NCI-H774 (cell line): Measurements from ENCODE around the gene PGM1.

Experiments
- DNase-seq: peaks from one replicate; lab custom pipeline; 2025; lab: John Stamatoyannopoulos, UW

PGM1 gene

DNA sequence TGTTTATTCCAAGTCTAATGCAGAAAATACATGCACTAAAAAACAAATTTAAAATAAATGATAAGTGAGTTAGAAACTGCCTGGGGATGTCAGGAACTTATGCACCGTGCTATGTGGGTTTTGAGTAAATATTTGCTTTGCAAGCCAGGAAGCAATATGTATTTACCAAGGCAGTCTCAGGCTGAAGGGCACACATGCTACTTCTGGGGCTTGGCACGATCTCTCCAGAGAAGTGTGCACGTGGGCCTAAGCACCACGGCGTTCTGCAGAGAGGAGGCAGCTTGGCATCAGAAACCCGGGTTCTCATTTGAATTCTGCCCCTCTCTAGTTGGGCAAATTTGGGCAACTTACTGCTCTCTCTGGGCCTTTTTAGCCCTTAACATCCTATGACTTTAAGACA is 108.0 kb downstream of the PGM1 start:
- peak; percentile 47 for DNase-seq

DNA sequence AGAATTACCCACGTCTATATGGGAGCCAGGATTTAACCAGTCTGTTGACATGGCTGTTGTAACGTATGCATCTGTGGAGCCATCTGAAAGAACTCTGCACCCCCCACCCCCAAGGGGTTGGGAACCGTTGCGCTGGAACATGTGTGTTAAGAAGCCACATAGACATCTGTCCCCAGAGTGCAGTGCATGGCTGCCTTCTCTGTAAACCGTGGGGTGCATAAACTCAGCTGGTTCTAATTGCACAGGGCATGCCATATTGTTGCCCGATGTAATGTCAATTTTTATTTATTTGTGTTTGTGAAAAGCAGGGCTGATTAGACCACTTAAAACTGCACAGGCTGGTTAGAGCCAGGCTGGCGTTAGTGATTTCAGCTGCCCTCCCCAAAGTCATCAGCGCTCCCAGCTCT is 110.5 kb downstream of the PGM1 start:
- DNase-seq = peak; percentile 16

DNA sequence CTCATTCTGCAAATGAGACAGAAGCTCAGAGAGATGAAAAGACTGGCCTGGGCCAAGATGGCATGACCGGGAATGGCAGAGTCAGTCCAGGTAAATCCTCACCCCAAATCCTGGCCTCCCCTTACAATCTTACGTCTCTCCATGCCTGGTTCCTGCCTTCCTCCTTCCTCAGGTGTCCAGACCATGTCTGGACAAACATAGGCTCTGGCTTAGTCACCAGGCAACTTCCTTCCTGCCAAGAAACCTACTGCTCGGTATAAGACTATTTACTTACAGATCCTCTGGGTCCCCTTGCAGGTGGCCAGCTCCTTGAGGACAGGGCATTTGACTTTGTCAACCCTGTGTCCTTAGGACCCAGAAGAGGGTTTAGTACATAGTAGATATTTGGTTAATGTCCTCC is 111.2 kb downstream of the PGM1 start:
- DNase-seq = no peak

DNA sequence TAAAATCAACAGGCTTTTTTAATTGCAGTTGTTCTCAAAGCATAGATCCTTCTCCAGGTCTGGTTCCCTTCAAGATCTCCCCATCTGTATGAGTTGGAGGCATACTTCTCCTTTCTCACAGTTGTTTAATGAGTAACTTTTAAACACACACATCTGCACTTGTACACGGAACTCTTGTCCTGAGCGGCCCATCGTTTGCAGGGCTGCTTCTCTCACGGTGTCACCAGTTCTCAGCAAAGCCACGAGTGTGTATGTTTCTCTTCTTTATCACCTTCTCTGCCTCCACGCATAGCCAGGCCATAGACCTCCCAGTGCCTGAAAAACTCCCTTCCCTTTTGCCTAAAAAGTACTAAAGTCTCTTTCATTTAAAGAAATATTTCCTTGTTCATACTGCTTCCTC is 111.9 kb downstream of the PGM1 start:
- DNase-seq = no peak

DNA sequence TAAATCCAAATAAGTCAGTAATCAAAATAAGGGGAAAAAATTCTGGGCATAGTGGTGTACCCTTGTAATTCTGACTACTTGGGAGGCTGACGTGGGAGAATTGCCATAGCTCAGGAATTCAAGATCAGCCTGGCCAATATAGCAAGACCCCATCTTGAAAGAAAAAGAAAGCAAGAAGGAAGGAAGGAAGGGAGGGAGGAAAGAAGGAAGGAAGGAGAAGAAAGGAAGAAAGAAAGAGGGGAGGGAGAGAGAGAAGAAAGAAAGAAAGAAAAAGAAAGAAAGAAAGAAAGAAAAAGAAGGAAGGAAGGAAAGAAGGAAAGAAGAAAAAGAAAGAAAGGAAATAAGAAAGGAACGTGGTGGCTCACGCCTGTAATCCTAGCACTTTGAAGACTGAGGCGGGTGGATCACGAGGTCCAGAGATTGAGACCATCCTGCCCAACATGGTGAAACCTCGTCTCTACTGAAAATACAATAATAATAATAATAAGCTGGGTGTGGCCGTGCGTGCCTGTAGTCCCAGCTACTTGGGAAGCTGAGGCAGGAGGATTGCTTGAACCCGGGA is 116.1 kb downstream of the PGM1 start:
- DNase-seq = no peak
